HG02943 (cell line): ENCODE data around the gene ZNF26.

Experiments used
- ATAC-seq: cut with Tn5 transposase; IDR thresholded peaks from one replicate; pipeline ENCODE4 v1.9.1; 2021; ENCODE audit warnings: mild to moderate bottlenecking, low read depth, moderate library complexity; ENCODE audit not compliant: unreplicated experiment

The ZNF26 gene

GRCh38 chr12:133058203-133059113, 72.3 kb downstream of the ZNF26 start:
- no peak for ATAC-seq

DNA sequence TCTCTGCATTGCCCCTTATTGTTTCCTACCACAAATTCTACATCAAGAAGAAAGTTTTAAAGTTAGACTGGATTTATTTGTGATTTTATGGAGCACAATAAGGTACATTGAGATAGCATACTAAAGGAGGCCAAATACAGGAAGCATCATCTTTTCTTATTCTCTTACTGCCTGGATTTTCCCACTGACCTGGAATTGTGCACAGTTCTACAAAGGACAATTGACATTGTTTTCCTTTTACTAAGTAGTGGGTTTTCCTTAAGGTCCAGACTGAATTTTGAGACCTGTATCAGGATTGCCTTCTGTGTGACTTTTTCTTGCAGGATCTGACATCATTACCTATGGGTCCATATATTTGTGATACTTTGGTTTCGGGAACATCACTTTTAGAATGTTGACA, 75.8 kb downstream of the ZNF26 start:
- no peak for ATAC-seq

GRCh38 chr12:133063556-133063955, 77.4 kb downstream of the ZNF26 start:
- no peak for ATAC-seq

GRCh38 chr12:133073836-133074235, 87.7 kb downstream of the ZNF26 start:
- ATAC-seq = no peak
